Sigmoid colon (tissue), 7 donors: ENCODE results near the gene ALKBH3. TPM values are rescaled to one million over a fixed set of nuclear protein-coding genes. Genes with fewer than 3 reads are reported as not detected.

ENCODE experiments used
- DNase-seq: peaks from one replicate; pipeline ENCODE4 v3.0.0-alpha.2; 2019
- H3K27ac ChIP-seq, 4 donors: fragments of 200-600 bp; sonication (generic); one replicate each; pipeline ENCODE4 v1.5.1; 2016 to 2019; ENCODE audit warnings: mild to moderate bottlenecking in 1 of 4
- H3K27me3 ChIP-seq, 3 donors: fragments of 200-600 bp; sonication (generic); one replicate each; pipeline ENCODE4 v1.5.1; 2019; ENCODE audit warnings: mild to moderate bottlenecking in 1 of 3
- H3K36me3 ChIP-seq, 4 donors: fragments of 200-600 bp; sonication (generic); one replicate each; pipeline ENCODE4 v1.5.1; 2016 to 2019
- H3K4me1 ChIP-seq, 4 donors: fragments of 200-600 bp; sonication (generic); one replicate each; pipeline ENCODE4 v1.5.1; 2017 to 2019
- H3K4me3 ChIP-seq, 4 donors: fragments of 200-600 bp; sonication (generic); one replicate each; pipeline ENCODE4 v1.5.1; 2017 to 2019; ENCODE audit warnings: mild to moderate bottlenecking in 2 of 4, moderate library complexity in 1 of 4
- H3K9me3 ChIP-seq, 4 donors: fragments of 200-600 bp in 3 of 4; sonication (generic) in 3 of 4; one replicate each; pipeline versions ENCODE4 v1.5.1 to v1.6.1; 2013 to 2019
- CTCF ChIP-seq, 4 experiments: fragments of 450-650 bp in 3 of 4; fragments of 200-600 bp in 1 of 4; IDR thresholded peaks; one replicate each; pipeline ENCODE4 v1.5.1; 2016 to 2019; ENCODE audit warnings: antibody characterized with exemption in 4 of 4, mild to moderate bottlenecking in 3 of 4, moderate library complexity in 2 of 4
- EP300 ChIP-seq, 4 donors: sonication (generic); formaldehyde crosslinking; IDR thresholded peaks; one replicate each; pipeline ENCODE4 v1.6.1; 2017; ENCODE audit warnings: antibody characterized with exemption in 4 of 4
- POLR2A ChIP-seq, 2 donors: fragments of 450-650 bp; IDR thresholded peaks; one replicate each; pipeline ENCODE4 v1.6.1; 2016; ENCODE audit warnings: antibody characterized with exemption in 2 of 2, mild to moderate bottlenecking in 2 of 2, moderate library complexity in 2 of 2
- POLR2AphosphoS5 ChIP-seq, 4 donors: sonication (generic); formaldehyde crosslinking; IDR thresholded peaks; one replicate each; pipeline ENCODE4 v1.6.1; 2017; ENCODE audit warnings: antibody characterized with exemption in 4 of 4
- WGBS, 2 donors: extraction: QIAGEN DNeasy Blood & Tissue Kit; methylation state at CpG; one replicate each; pipeline ENCODE4 v1.1.7; 2013; 5-methylcytosine and 5-hydroxymethylcytosine counted together
- intact Hi-C: fragments of 100-400 bp; cut with DNase I; formaldehyde crosslinking; loops from one replicate; pipeline ENCODE4 v1.15.1; 2023
- polyA plus RNA-seq, 3 donors: library from polyadenylated mRNA; stranded (reverse); fragments of 200-250 nt; gene quantifications; one replicate each; pipeline ENCODE4 v1.2.3, GENCODE V29; 2013
- total RNA-seq, 4 donors: library from RNA; depleted of rRNA; stranded (reverse); fragments of >200 nt; gene quantifications; one replicate each; pipeline ENCODE4 v1.1.0, GENCODE V29; 2016
- donor health status: healthy with polysubstance abuse.
- donor health status: Bipolar disorder and iron deficiency.
- donor health status: healthy.

ALKBH3 gene
- total and polyA plus RNA-seq, 7 donors = 15.7 to 31.2 (median 27.3) TPM

GRCh38 chr11:43955381-43956118 lies 74.9 kb downstream of the ALKBH3 start:
- Histone ChIP-seq H3K9me3 (peaks cover 0 to under 1% (median 0%) of the 10 kb centered on the region in 4 donors), H3K36me3 (no peaks in the 10 kb centered on the region), H3K4me3 (no peak overlapping the region), H3K4me1 (no peaks in the 10 kb centered on the region), H3K27ac (no peak overlapping the region), H3K27me3 (no peaks in the 10 kb centered on the region)
- DNase-seq = no peak
- TF ChIP-seq CTCF (IDR thresholded peaks at IDR 0.05) (no peak), POLR2A (IDR thresholded peaks at IDR 0.05) (no peak), EP300 (IDR thresholded peaks at IDR 0.05) (no peak), POLR2AphosphoS5 (IDR thresholded peaks at IDR 0.05) (no peak)
- 60 to 77% methylated on average over 5 of the region's 5 CpGs for WGBS, 2 donors
- intact Hi-C loops = no loop called here

GRCh38 chr11:43957571-43957970 lies 76.9 kb downstream of the ALKBH3 start:
- WGBS, 2 donors = 90 to 91% methylated on average over 4 of the region's 4 CpGs
- H3K9me3 ChIP-seq = no peaks in the 10 kb centered on the region

GRCh38 chr11:43959321-43959995 lies 78.8 kb downstream of the ALKBH3 start:
- TF ChIP-seq POLR2A (IDR thresholded peaks at IDR 0.05) = no peak
- no peak for TF ChIP-seq POLR2AphosphoS5 (IDR thresholded peaks at IDR 0.05)
- no peak for TF ChIP-seq EP300 (IDR thresholded peaks at IDR 0.05)
- no peak for TF ChIP-seq CTCF (IDR thresholded peaks at IDR 0.05)
- intact Hi-C loops = no loop called here
- H3K36me3 ChIP-seq = no peaks in the 10 kb centered on the region
- H3K4me3 ChIP-seq = no peak overlapping the region
- H3K4me1 ChIP-seq = peaks cover 0 to 11% (median 2%) of the 10 kb centered on the region in 4 donors
- no peak overlapping the region for H3K27ac ChIP-seq
- WGBS, 2 donors = 87 to 93% methylated on average over 6 of the region's 6 CpGs
- DNase-seq = no peak
- H3K27me3 ChIP-seq = no peaks in the 10 kb centered on the region
- no peaks in the 10 kb centered on the region for H3K9me3 ChIP-seq

More at GRCh38 chr11:43957571-43957970, 76.9 kb downstream of the ALKBH3 start:
- TF ChIP-seq POLR2AphosphoS5 (IDR thresholded peaks at IDR 0.05) = no peak
- TF ChIP-seq EP300 (IDR thresholded peaks at IDR 0.05) = no peak
- no peak for TF ChIP-seq POLR2A (IDR thresholded peaks at IDR 0.05)
- TF ChIP-seq CTCF (IDR thresholded peaks at IDR 0.05) = no peak
- Histone ChIP-seq H3K27me3 (no peaks in the 10 kb centered on the region), H3K4me1 (peaks cover 0 to 7% (median 0%) of the 10 kb centered on the region in 4 donors), H3K36me3 (no peaks in the 10 kb centered on the region), H3K4me3 (no peak overlapping the region), H3K27ac (no peak overlapping the region)
- intact Hi-C loops = no loop called here
- DNase-seq = no peak

- peaks cover 0 to 3% (median 0%) of the 10 kb centered on the region in 4 donors for H3K9me3 ChIP-seq
- no peak for TF ChIP-seq POLR2A (IDR thresholded peaks at IDR 0.05)
- no peak for TF ChIP-seq CTCF (IDR thresholded peaks at IDR 0.05)
- no peak for TF ChIP-seq EP300 (IDR thresholded peaks at IDR 0.05)
- TF ChIP-seq POLR2AphosphoS5 (IDR thresholded peaks at IDR 0.05) = no peak
- H3K4me3 ChIP-seq = no peak overlapping the region
- peak overlapping the region in 1 of 4 donors; percentile 17 for H3K27ac ChIP-seq
- intact Hi-C loops = no loop called here
- no peak for DNase-seq
- WGBS, 2 donors = 27 to 40% methylated on average over 13 of the region's 13 CpGs
- no peaks in the 10 kb centered on the region for H3K27me3 ChIP-seq
- peaks cover 0 to 11% (median 2%) of the 10 kb centered on the region in 4 donors for H3K4me1 ChIP-seq
- H3K36me3 ChIP-seq = no peaks in the 10 kb centered on the region
Measured at GRCh38 chr11:43962383-43963278, 82.0 kb downstream of the ALKBH3 start.
